H1 (cell line): ENCODE measurements around the gene GABBR1. TPM values are rescaled to one million over a fixed set of nuclear protein-coding genes. Genes with fewer than 3 reads are reported as not detected.
"Not testable (repeated sequence)": the region's sequence is repeated elsewhere in the genome, so short reads cannot be mapped to it uniquely, and the experiment has no call there.

Experiments
- CTCF ChIA-PET: fragments of 300-600 bp; sonication (Branson Sonifier 250); formaldehyde crosslinking; loops from one replicate; lab custom pipeline; 2021; ENCODE audit not compliant: partially characterized antibody; lab: Charles Lee
- POLR2A ChIA-PET: fragments of 300-600 bp; sonication (Branson Sonifier 250); formaldehyde crosslinking; loops from one replicate; lab custom pipeline; 2021; ENCODE audit warnings: inconsistent platforms; ENCODE audit not compliant: partially characterized antibody; lab: Charles Lee
- DNase-seq, 2 experiments: peaks; one replicate each; pipeline versions ENCODE4 v3.0.0 to v3.0.0-alpha.2; 2010 to 2022; ENCODE audit warnings: low spot score in 2 of 2, low read depth in 1 of 2, mixed read lengths in 1 of 2
- FAIRE-seq: peaks from 2 replicates; lab custom pipeline; 2011; peaks lifted over from hg19 to GRCh38; lab: Jason Lieb, UNC
- H2AFZ ChIP-seq: 2 replicates; pipeline ENCODE4 v1.8.1; 2012; ENCODE audit warnings: low read length, inconsistent platforms
- H2AK5ac ChIP-seq: 2 replicates; pipeline ENCODE4 v1.6.1; 2013; ENCODE audit warnings: low read depth, low read length
- H2BK120ac ChIP-seq: replicated peaks from 2 replicates; pipeline ENCODE3; 2013; ENCODE audit warnings: low read depth, low read length, inconsistent platforms
- H2BK12ac ChIP-seq: 2 replicates; pipeline ENCODE4 v1.6.1; 2013; ENCODE audit warnings: low read depth, low read length
- H2BK15ac ChIP-seq: 2 replicates; pipeline ENCODE4 v1.6.1; 2013; ENCODE audit warnings: low read length
- H2BK20ac ChIP-seq: 2 replicates; pipeline ENCODE4 v1.6.1; 2013; ENCODE audit warnings: low read length
- H2BK5ac ChIP-seq: 2 replicates; pipeline ENCODE4 v1.6.1; 2013; ENCODE audit warnings: low read depth, low read length
- H3K14ac ChIP-seq: 2 replicates; pipeline ENCODE4 v1.6.1; 2013; ENCODE audit warnings: inconsistent platforms; ENCODE audit not compliant: insufficient read length
- H3K18ac ChIP-seq: 2 replicates; pipeline ENCODE4 v1.6.1; 2013; ENCODE audit warnings: low read length; ENCODE audit errors: extremely low read depth
- H3K23ac ChIP-seq: 2 replicates; pipeline ENCODE4 v1.6.1; 2013; ENCODE audit warnings: inconsistent platforms; ENCODE audit not compliant: insufficient read length
- H3K23me2 ChIP-seq: 2 replicates; pipeline ENCODE4 v1.6.1; 2013; ENCODE audit warnings: low read depth, low read length
- H3K27ac ChIP-seq: 2 replicates; pipeline ENCODE4 v1.6.1; 2011; ENCODE audit warnings: low read depth, low read length, inconsistent platforms
- H3K27me3 ChIP-seq, 4 experiments: replicated peaks in 1 of 4; 1 replicate in 1 of 4; 2 replicates in 3 of 4; pipeline versions ENCODE4 v1.6.1 to v1.8.1; 2011 to 2013; ENCODE audit warnings: low read length in 3 of 4, mild to moderate bottlenecking in 3 of 4, inconsistent platforms in 2 of 4, mixed read lengths in 2 of 4, moderate library complexity in 1 of 4; ENCODE audit not compliant: control insufficient read depth in 3 of 4, insufficient read depth in 3 of 4; ENCODE audit errors: extremely low read depth in 1 of 4
- H3K36me3 ChIP-seq, 4 experiments: 2 replicates each; pipeline versions ENCODE4 v1.6.1 to v1.8.1; 2011 to 2013; ENCODE audit warnings: mild to moderate bottlenecking in 4 of 4, low read length in 3 of 4, moderate library complexity in 2 of 4, control low read depth in 1 of 4, inconsistent platforms in 1 of 4; ENCODE audit not compliant: insufficient read depth in 4 of 4, control insufficient read depth in 2 of 4
- H3K4ac ChIP-seq: replicated peaks from 2 replicates; pipeline ENCODE3; 2013; ENCODE audit warnings: low read length, low read depth, mixed read lengths, inconsistent platforms; ENCODE audit not compliant: insufficient read length
- H3K4me1 ChIP-seq, 4 experiments: replicated peaks in 1 of 4; 1 replicate in 1 of 4; 2 replicates in 3 of 4; pipeline versions ENCODE4 v1.6.1 to v1.8.1; 2011 to 2013; ENCODE audit warnings: low read length in 3 of 4, inconsistent platforms in 2 of 4, mixed read lengths in 1 of 4; ENCODE audit not compliant: insufficient read depth in 4 of 4, control insufficient read depth in 3 of 4
- H3K4me2 ChIP-seq, 2 experiments: 2 replicates each; pipeline versions ENCODE4 v1.6.1 to v1.8.1; 2011 to 2013; ENCODE audit warnings: low read depth in 2 of 2, low read length in 2 of 2, control low read depth in 1 of 2, inconsistent platforms in 1 of 2, mild to moderate bottlenecking in 1 of 2; ENCODE audit not compliant: insufficient read depth in 1 of 2
- H3K4me3 ChIP-seq, 4 experiments: fragments of 200-600, 300-600 bp in 1 of 4; sonication (generic), shearing (Covaris generic), sonication (Bioruptor Twin) in 1 of 4; 2 replicates each; pipeline versions ENCODE4 v1.5.1 to v1.8.1; 2011 to 2016; ENCODE audit warnings: low read length in 4 of 4, low read depth in 3 of 4, control low read depth in 2 of 4, inconsistent platforms in 2 of 4, mild to moderate bottlenecking in 2 of 4, mixed read lengths in 1 of 4, moderate library complexity in 1 of 4; ENCODE audit not compliant: insufficient read depth in 2 of 4; ENCODE audit errors: extremely low read depth in 1 of 4
- H3K56ac ChIP-seq: replicated peaks from 2 replicates; pipeline ENCODE3; 2013; ENCODE audit warnings: low read depth, mild to moderate bottlenecking, mixed read lengths, low read length, inconsistent platforms; ENCODE audit not compliant: insufficient read length
- H3K79me1 ChIP-seq: 2 replicates; pipeline ENCODE4 v1.6.1; 2013; ENCODE audit warnings: low read depth, low read length, control low read depth
- H3K79me2 ChIP-seq, 2 experiments: 2 replicates each; pipeline versions ENCODE4 v1.6.1 to v1.8.1; 2012 to 2013; ENCODE audit warnings: low read length in 2 of 2, mild to moderate bottlenecking in 2 of 2, inconsistent platforms in 1 of 2; ENCODE audit not compliant: insufficient read depth in 2 of 2, control insufficient read depth in 1 of 2
- H3K9ac ChIP-seq, 4 experiments: replicated peaks in 1 of 4; 1 replicate in 1 of 4; 2 replicates in 3 of 4; pipeline versions ENCODE4 v1.6.1 to v1.8.1; 2011 to 2013; ENCODE audit warnings: low read depth in 3 of 4, low read length in 3 of 4, control low read depth in 2 of 4, mild to moderate bottlenecking in 2 of 4, moderate library complexity in 2 of 4, inconsistent platforms in 1 of 4; ENCODE audit errors: extremely low read depth in 1 of 4
- H3K9me3 ChIP-seq, 2 experiments: 2 replicates each; pipeline versions ENCODE4 v1.6.1 to v1.8.1; 2012 to 2013; ENCODE audit warnings: mild to moderate bottlenecking in 2 of 2, moderate library complexity in 2 of 2, control low read depth in 1 of 2, inconsistent platforms in 1 of 2, low read depth in 1 of 2, low read length in 1 of 2, mixed read lengths in 1 of 2; ENCODE audit not compliant: insufficient read depth in 2 of 2
- H4K20me1 ChIP-seq, 2 experiments: replicated peaks in 1 of 2; 2 replicates each; pipeline versions ENCODE3 to v1.8.1; 2011 to 2013; ENCODE audit warnings: inconsistent platforms in 2 of 2, low read length in 2 of 2, mild to moderate bottlenecking in 1 of 2; ENCODE audit not compliant: insufficient read depth in 2 of 2, control insufficient read depth in 1 of 2
- H4K5ac ChIP-seq: 2 replicates; pipeline ENCODE4 v1.6.1; 2013; ENCODE audit warnings: low read length, low read depth, mixed read lengths, inconsistent platforms; ENCODE audit not compliant: insufficient read length
- H4K8ac ChIP-seq: 2 replicates; pipeline ENCODE4 v1.8.0; 2013; ENCODE audit warnings: mild to moderate bottlenecking, moderate library complexity, low read length, inconsistent platforms; ENCODE audit not compliant: insufficient read depth; ENCODE audit errors: extremely low read depth
- H4K91ac ChIP-seq: replicated peaks from 2 replicates; pipeline ENCODE3; 2013; ENCODE audit warnings: low read length, mixed read lengths, inconsistent platforms; ENCODE audit not compliant: insufficient read length
- CTCF ChIP-seq, 3 experiments: IDR thresholded peaks; 1 replicate in 2 of 3; 2 replicates in 1 of 3; pipeline versions ENCODE4 v1.5.1 to v1.6.1; 2011; ENCODE audit warnings: low read length in 3 of 3, mild to moderate bottlenecking in 3 of 3, inconsistent platforms in 2 of 3, low read depth in 1 of 3, moderate library complexity in 1 of 3; ENCODE audit not compliant: insufficient read depth in 1 of 3; ENCODE audit errors: control extremely low read depth in 1 of 3
- NRF1 ChIP-seq: IDR thresholded peaks from 2 replicates; pipeline ENCODE4 v1.6.1; 2011; ENCODE audit warnings: mild to moderate bottlenecking, low read depth, low read length, improper control_type of control experiment
- WGBS, 2 experiments: shearing (Covaris generic) in 1 of 2; methylation state at CpG; one replicate each; pipeline versions ENCODE4 v1.1.6 to v1.1.7; 2013 to 2015; ENCODE audit warnings: low lambda C conversion rate in 2 of 2, mixed read lengths in 2 of 2, inconsistent platforms in 1 of 2, low coverage in 1 of 2, missing lambda C conversion rate in 1 of 2; ENCODE audit not compliant: insufficient replicate concordance in 2 of 2, insufficient coverage in 1 of 2, insufficient read length in 1 of 2; ENCODE audit errors: extremely low coverage in 1 of 2, missing lambda C conversion rate in 1 of 2; 5-methylcytosine and 5-hydroxymethylcytosine counted together
- polyA plus RNA-seq, 7 experiments: library from polyadenylated mRNA; depleted of rRNA in 3 of 7; stranded (reverse) in 5 of 7; unstranded in 2 of 7; fragments of >200 nt in 5 of 7; fragments of 200-250 nt in 2 of 7; gene quantifications; 1 replicate in 5 of 7; 2 replicates in 1 of 7; 4 replicates in 1 of 7; pipeline versions ENCODE4 v1.2.1 to v1.2.3, GENCODE V29; 2011 to 2013; ENCODE audit warnings: missing spikeins in 2 of 7, mixed read lengths in 2 of 7
- total RNA-seq: library from RNA; stranded (reverse); fragmentation: NEBNext Ultra II Directional; extraction: Animal tissue kit (Norgen Biotek cat#: 25700); gene quantifications from 2 replicates; pipeline ENCODE4 v1.2.1, GENCODE V29; 2021

The GABBR1 gene
- total and polyA plus RNA-seq, 2 of the 8 experiments (the other 6 are each of a cell fraction or from before 2014, with no cell fraction given): 75.9 to 78.3 TPM

- TF ChIP-seq CTCF (IDR thresholded peaks at IDR 0.05; ENCODE audit: control extremely low read depth in 1 of 3, insufficient read depth in 1 of 3, low read depth in 1 of 3, low read length in 3 of 3): no peak
- TF ChIP-seq NRF1: no peak
Measured at GRCh38 chr6:29673161-29673560, 40.2 kb upstream of the GABBR1 start (continued).

DNA sequence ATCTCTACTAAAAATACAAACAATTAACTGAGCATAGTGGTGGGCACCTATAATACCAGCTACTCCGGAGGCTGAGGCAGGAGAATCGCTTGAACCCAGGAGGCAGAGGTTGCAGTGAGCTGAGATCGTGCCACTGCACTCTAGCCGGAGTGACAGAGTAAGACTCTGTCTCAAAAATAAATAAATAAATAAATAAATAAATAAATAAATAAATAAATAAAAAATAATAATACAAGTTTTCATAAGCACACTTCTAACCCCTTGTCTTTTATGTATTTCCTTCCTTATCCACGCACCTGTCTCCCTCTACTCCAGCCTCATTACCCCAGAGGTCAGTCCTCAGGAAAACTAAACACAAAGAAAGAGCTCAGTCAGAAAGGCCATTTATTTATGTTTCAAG is 39.1 kb upstream of the GABBR1 start:
- not testable (repeated sequence) for H2BK15ac ChIP-seq, H3K4me3 ChIP-seq, H2BK120ac ChIP-seq, H3K14ac ChIP-seq, H3K18ac ChIP-seq, H3K9ac ChIP-seq, H3K4ac ChIP-seq, H3K79me1 ChIP-seq, H3K27ac ChIP-seq, FAIRE-seq, H2AFZ ChIP-seq, H4K91ac ChIP-seq, H4K5ac ChIP-seq, H3K23ac ChIP-seq, H4K8ac ChIP-seq, H3K27me3 ChIP-seq, H3K4me2 ChIP-seq, H3K79me2 ChIP-seq, H3K23me2 ChIP-seq, H2BK12ac ChIP-seq, H3K9me3 ChIP-seq, H2BK20ac ChIP-seq, H3K36me3 ChIP-seq, H3K56ac ChIP-seq, H2AK5ac ChIP-seq, H4K20me1 ChIP-seq, H2BK5ac ChIP-seq, H3K4me1 ChIP-seq, DNase-seq
- WGBS, 2 experiments: 81% methylated on average over 5 of the region's 5 CpGs; no CpG with 5 or more reads in 1 of the 2 experiments
- ChIA-PET CTCF (interaction anchor here (1.0 to 9.4 kb wide), 9 partner anchors 8 to 155 kb away, joined by 3 to 104 read pairs (median 6); no protein-coding TSS in a partner anchor), POLR2A (interaction anchor here (0.6 to 1.9 kb wide), 4 partner anchors 10 to 24 kb away, joined by 3 to 12 read pairs (median 4); no protein-coding TSS in a partner anchor)
